NCI-H2029 (cell line): ENCODE results near the gene VEGFD.

Experiments
- DNase-seq: peaks from one replicate; lab custom pipeline; 2025; lab: John Stamatoyannopoulos, UW

The VEGFD gene, protein sequence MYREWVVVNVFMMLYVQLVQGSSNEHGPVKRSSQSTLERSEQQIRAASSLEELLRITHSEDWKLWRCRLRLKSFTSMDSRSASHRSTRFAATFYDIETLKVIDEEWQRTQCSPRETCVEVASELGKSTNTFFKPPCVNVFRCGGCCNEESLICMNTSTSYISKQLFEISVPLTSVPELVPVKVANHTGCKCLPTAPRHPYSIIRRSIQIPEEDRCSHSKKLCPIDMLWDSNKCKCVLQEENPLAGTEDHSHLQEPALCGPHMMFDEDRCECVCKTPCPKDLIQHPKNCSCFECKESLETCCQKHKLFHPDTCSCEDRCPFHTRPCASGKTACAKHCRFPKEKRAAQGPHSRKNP

GRCh38 chrX:15384304-15384703 is at the start of gene VEGFD:
Gene VEGFD (minus strand): TSS chrX:15384413. CDS start chrX:15383946, 467 bp downstream.
- DNase-seq: no peak

DNA sequence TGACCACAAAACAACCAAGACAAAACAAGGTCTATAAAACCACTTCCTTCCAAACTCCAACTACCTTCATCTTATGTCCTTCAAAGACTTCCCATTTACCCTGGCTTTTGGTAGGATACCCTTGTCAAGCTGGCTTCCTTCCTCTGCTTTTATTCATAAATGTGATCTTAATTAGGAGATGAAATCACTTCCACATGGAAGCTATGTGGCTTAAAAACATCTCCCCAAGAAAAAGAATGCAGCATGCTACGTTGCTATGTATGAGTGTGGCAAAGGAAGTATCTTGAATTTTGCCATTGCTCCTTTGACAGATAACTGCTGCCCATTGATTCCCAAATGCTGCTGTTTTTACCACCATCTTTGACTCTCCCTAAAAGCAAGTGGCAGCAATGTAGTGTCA is 46.4 kb upstream of the VEGFD start:
- DNase-seq: no peak

DNA sequence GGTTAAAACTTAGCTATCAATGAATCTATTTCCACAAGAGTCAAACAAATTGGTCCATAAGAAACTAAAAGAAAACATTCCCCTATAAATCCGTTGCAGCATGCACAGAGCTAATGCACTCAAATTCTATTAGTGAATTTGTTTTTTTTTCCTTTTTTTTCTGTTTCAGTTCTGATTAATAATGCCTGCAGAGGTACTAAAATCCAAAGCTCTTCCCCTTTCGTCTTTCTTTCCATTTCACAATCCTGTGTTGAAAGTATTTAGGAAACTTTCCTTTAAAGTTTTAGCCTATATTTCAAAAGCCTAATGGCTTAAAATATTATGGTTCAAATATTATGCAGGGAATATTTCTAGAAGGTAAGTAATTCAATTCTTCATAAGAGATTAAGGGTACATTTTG is 45.9 kb upstream of the VEGFD start:
- DNase-seq: no peak

- DNase-seq: no peak
These were observed 40.8 kb upstream of the VEGFD start for GRCh38 chrX:15425024-15425423.

DNA sequence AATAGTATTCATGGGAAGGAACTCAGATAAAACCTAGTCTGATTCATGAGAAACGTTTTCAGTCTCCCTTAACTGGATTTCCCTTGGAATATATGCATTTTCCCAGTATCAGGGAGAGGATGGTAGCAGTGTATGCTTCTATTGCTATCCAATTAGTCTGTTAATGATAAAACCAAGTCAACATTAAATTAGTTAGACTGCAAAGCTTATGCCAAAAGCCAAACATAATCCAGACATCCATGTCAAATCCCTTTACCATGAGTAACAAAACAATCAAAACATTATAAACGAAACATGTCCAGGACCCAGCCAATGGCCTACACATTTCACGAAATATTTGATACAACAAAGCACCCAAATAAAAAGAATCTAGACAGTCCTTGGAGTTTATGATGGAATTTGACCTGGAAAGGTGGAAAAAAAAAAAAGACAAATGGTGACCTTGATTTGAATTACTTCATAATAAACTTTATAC is 34.5 kb upstream of the VEGFD start:
- no peak for DNase-seq

DNA sequence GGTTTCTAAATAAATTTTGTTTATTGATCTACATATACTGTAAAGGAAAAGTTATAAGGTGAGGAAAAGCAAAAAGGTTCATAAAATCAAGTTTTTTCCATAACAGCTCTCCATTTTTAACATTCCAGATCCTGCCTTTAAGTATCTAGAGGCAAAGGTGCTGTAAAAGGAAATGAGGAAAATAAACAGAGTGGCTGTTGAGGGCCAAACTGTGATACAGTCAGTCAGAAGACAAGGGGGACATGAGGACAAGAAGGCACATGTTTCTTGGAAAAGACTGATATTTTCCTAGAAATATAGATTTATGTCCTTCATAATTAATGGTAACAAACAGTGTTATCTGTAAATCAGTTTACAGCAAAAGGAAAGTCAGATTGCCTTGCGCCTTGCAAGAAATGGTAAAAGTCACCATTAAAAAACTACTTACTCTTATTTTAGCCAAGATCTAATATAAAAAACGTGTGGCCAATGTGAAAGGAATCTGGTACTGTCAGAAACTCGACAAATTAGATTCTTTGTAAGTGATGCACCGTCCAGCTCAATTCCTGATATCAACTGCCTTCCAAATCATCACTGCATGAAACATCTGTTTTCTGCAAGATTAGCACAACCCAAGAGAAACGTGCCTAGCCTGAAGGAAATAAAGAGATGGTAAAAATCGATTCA is 34.0 kb upstream of the VEGFD start:
- no peak for DNase-seq

GRCh38 chrX:15416133-15416993 is 32.1 kb upstream of the VEGFD start:
- DNase-seq: no peak

- no peak for DNase-seq
These were observed 28.9 kb upstream of the VEGFD start for GRCh38 chrX:15413101-15413500.

DNA sequence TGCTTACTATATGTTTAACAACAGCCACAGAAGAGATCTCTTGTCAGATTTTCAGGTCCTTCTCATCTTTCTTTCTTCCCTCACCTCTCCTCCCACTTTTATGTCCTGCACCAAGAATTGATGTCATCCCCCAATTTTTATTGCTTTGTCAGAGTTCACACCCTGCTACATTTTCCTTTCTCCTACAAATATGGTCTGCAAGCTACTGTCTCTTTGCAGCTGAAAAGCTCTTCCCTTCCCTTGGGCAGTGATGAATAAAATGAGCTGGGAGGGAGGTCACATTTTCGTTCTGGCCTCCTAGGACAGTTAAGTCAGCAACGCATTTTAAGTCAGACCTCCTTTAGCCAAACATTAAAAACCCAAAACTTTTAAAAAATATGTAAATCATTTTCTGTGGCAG is 26.7 kb upstream of the VEGFD start:
- no peak for DNase-seq

DNA sequence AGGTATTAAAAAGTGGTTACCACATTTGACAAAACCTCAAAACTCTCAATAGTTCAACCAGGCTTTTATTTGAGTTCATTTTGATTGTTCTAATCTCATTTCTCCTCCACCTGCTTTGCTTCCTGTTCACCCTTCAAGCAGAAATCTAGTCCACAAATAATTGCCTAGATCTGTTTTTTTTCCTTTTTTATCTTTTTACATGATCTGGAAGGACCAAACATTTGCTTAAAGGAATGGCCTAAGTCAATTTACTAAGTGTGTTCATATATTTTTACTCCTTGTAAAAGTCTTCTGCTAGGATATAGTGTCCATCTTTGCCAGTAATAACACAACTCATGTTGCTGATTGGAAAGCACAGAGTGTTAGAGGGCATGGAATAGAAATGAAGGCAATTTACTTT is 26.2 kb upstream of the VEGFD start:
- DNase-seq: no peak

- no peak for DNase-seq
These were observed 21.6 kb upstream of the VEGFD start for GRCh38 chrX:15405846-15406245.

- DNase-seq: no peak
These were observed 20.3 kb upstream of the VEGFD start for GRCh38 chrX:15404401-15405096.

DNA sequence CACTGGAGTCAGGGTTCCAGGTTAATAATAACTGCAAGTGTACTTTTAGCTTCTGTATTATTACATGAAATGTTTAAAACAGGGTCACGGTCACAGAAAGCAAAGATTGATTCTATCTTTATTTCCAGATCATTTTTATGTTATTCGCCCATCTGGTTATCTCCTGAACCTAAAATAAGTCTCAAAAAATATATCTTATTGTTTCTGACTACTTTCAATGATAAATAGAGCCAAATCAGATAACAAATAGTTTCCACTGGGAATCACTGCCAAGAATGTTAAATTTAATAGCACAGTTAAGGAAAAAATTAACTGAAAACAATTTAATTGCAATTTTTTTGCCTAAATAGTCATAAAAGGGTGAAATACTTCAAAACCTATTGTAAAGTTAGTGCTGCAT is 17.2 kb upstream of the VEGFD start:
- no peak for DNase-seq

DNA sequence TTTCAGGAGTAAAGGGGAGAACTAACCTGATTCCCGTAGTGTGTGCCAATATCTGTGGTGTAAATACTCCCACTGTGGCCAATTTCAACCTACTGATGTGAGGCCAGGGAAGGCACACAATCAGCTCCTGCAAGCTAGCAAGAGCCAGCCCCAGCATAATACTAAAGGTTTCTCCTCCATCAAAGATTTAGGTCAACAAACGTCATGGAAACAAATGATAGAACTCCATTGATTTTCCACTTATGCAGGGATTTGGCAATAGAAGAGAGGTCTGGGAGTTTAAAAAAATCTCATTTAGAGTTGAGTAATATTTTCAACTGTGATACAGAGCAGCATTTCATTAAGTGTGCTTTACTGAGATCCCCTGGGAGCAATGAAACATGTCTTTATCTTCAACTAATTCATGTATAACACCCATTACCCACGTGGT is 15.8 kb upstream of the VEGFD start:
- DNase-seq: no peak

- no peak for DNase-seq
These were observed 14.7 kb upstream of the VEGFD start for GRCh38 chrX:15398874-15399273.

- no peak for DNase-seq
These were observed 11.6 kb upstream of the VEGFD start for GRCh38 chrX:15395789-15396188.

DNA sequence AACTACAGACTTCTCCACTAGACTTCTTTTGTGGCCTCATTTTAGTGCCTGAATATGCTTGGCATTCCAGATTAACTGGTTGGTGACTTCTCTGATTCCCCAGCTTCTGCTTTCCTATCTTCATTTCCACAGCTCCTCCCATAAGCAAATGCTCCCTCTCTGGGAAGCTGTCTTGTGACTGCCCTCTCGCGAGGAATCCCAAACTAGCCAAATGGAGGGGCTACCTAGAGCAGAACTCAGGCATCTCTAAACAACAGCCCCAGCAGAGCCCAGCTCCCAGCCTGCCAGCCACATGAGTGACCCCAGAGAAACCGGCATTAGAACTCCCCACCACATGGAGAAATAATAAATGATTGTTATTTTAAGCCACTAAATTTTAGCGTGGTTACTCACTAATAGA is 7.6 kb upstream of the VEGFD start:
- DNase-seq: no peak

DNA sequence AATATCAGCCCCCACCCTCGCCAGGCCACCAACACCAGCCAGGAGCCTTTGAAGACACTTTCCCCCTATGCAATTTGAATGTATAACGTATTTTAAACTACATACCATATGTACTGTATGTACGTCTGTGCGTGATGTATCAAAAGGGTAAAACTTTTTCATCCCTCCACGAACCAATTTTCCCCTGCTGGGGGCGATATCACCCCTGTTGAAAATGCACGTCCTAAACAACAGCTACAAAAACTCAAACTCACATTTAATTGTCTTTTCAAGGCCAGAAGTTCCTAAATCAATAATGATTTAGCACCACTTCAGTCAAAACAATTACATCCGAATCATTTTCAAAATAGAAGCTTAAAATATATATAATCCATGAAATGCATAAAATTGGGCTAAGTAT is 1.4 kb downstream of the VEGFD start:
- no peak for DNase-seq

DNA sequence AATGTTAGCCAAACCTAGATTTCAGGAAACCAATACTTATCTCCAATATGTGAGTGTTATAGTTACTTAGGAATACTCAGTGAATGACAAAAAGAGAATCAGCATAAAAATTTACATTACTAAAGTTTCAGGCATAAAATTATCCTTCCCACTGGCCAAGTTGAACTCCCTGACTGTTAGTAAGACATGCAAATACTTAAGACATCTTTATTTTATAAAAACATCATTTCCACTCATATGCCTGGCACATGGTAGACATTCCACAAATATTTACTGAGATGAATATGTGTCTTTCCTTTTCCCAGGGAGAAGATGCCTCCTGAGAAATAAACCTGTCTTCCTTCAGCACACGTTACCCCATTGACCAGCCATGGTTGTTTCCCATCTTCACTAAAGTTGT is 7.3 kb downstream of the VEGFD start:
- no peak for DNase-seq

DNA sequence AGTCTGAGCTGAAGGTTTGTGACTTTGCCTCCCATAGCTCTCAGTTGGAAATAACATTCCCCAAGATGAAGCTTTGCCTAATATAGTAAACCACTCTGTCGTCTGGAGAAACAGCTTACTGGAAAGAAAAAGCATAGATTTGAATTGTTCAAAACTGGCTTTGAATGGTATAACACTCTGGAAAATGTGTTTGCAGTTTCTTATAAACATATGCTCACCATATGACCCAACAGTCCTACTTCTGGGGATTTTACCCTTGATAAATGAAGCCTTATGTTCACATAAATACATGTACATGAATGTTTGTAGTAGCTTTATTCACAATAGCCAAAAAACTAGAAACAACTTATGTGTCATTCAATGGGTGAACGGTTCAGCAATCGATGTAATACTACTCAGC is 10.2 kb downstream of the VEGFD start:
- no peak for DNase-seq

DNA sequence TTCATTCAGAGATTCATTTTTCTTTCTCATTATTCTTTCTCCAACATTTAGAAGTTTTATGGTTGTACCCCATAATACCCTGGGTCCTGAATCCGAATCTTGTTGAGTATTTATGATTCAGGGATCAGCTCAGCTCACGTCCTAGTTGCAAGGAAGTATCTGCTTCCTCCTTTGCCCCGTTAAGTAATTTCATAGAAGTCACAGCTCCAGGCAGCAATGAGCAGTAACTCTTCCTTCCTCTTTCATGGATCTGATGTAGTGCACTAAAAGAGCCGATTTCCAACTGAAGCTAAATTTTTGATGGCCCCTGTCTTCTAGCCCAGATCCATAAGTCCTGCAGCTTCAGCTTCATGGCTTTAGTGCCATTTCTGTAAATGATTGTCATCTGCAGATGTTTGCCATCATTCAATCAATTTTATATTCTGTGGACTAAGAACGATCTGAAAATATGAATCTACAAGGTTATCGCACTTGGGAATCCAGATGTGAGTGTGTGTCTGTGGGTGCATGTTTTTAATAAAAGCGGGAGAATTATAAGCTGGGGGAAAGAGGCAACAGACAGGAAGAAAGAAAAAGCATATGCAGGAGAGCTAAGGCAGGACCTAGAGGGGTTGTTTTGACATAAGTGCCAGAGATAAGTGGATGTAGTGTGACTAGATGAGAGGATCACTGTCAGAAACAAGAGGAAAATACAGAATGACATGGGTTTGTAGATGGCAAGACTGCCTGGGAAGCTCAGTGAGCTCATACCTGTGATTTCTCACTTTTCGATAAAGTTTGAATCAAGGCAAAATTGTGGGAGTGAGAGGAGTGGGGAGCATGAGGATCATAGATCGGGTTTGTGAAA is 17.5 kb downstream of the VEGFD start:
- DNase-seq: no peak
